Lower leg skin (tissue), 3 donors: Measurements from ENCODE around the gene RUSF1.

Source experiments
- POLR2A ChIP-seq, 2 donors: fragments of 450-650 bp; IDR thresholded peaks; one replicate each; pipeline ENCODE4 v1.6.1; 2016 to 2017; ENCODE audit warnings: antibody characterized with exemption in 2 of 2, mild to moderate bottlenecking in 1 of 2, moderate library complexity in 1 of 2
- TF ChIP-seq, protein P1 (sequence below), 3 donors: fragments of 450-650 bp; IDR thresholded peaks; one replicate each; pipeline ENCODE4 v1.5.1; 2016; ENCODE audit warnings: antibody characterized with exemption in 3 of 3, mild to moderate bottlenecking in 3 of 3, moderate library complexity in 2 of 3

DNA sequence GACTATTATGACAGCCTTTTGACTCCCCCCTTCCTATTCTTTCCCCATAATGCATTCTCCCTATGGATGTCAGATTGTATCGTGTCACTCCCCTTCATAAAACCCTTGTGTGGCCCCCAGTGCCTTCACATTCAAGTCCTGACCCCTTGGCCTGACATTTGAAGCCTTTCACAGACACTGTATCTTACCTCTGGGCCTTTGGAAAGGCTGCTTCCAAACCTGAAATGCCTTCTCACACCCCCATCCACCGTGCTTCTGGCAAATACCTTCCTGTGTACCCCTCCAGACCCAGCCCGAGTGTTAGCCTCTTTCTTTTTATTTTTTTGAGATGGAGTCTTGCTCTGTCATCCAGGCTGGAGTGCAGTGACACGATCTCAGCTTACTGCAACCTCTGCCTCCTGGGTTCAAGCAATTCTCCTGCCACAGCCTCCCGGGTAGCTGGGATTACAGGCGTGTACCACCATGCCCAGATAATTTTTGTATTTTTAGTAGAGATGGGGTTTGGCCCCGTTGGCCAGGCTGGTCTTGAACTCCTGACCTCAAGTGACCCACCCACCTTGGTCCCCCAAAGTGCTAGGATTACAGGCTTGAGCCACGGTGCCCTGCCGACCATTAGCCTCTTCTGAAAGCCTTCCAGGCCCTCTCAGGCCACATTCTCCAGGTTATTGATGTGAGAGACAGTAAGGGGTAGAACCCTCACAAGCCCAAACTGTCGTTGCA is 46.8 kb downstream of the RUSF1 start:
- TF ChIP-seq, protein P1, sequence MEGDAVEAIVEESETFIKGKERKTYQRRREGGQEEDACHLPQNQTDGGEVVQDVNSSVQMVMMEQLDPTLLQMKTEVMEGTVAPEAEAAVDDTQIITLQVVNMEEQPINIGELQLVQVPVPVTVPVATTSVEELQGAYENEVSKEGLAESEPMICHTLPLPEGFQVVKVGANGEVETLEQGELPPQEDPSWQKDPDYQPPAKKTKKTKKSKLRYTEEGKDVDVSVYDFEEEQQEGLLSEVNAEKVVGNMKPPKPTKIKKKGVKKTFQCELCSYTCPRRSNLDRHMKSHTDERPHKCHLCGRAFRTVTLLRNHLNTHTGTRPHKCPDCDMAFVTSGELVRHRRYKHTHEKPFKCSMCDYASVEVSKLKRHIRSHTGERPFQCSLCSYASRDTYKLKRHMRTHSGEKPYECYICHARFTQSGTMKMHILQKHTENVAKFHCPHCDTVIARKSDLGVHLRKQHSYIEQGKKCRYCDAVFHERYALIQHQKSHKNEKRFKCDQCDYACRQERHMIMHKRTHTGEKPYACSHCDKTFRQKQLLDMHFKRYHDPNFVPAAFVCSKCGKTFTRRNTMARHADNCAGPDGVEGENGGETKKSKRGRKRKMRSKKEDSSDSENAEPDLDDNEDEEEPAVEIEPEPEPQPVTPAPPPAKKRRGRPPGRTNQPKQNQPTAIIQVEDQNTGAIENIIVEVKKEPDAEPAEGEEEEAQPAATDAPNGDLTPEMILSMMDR (IDR thresholded peaks at IDR 0.05) = no peak
- no peak for TF ChIP-seq POLR2A (IDR thresholded peaks at IDR 0.05)
